DMS79 treated with DMSO at 0.1 percent for 48 hours (cell line): ENCODE data around the gene RAB24.
"Not testable (repeated sequence)": the region's sequence is repeated elsewhere in the genome, so short reads cannot be mapped to it uniquely, and the experiment has no call there.

Source experiments
- DNase-seq: peaks from one replicate; lab custom pipeline; 2025; lab: John Stamatoyannopoulos, UW

RAB24 gene

DNA sequence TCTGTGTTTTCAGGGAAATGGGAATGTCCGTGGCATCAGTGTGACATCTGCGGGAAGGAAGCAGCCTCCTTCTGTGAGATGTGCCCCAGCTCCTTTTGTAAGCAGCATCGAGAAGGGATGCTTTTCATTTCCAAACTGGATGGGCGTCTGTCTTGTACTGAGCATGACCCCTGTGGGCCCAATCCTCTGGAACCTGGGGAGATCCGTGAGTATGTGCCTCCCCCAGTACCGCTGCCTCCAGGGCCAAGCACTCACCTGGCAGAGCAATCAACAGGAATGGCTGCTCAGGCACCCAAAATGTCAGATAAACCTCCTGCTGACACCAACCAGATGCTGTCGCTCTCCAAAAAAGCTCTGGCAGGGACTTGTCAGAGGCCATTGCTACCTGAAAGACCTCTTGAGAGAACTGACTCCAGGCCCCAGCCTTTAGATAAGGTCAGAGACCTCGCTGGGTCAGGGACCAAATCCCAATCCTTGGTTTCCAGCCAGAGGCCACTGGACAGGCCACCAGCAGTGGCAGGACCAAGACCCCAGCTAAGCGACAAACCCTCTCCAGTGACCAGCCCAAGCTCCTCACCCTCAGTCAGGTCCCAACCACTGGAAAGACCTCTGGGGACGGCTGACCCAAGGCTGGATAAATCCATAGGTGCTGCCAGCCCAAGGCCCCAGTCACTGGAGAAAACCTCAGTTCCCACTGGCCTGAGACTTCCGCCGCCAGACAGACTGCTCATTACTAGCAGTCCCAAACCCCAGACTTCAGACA, 9.5 kb downstream of the RAB24 start:
- no peak for DNase-seq

DNA sequence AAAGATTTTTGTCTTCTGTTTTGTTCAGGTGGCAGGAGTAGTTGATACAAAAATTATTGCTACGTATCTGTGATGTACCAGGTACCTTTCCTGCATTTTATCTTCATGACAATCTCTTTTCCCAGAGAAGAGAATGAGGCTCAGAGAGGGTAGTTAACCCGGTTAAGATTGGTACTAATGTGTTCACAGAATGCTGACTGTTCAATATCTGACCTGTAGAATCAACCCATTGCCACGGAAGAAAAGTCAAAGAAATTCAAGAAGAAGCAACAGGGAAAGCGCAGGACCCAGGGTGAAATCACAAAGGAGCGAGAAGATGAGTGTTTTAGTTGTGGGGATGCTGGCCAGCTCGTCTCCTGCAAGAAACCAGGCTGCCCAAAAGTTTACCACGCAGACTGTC, 11.8 kb downstream of the RAB24 start:
- no peak for DNase-seq

GRCh38 chr5:177290816-177291596, 12.5 kb downstream of the RAB24 start:
- no peak for DNase-seq

- DNase-seq: no peak
Observed at GRCh38 chr5:177288191-177288590, 15.3 kb downstream of the RAB24 start.

DNA sequence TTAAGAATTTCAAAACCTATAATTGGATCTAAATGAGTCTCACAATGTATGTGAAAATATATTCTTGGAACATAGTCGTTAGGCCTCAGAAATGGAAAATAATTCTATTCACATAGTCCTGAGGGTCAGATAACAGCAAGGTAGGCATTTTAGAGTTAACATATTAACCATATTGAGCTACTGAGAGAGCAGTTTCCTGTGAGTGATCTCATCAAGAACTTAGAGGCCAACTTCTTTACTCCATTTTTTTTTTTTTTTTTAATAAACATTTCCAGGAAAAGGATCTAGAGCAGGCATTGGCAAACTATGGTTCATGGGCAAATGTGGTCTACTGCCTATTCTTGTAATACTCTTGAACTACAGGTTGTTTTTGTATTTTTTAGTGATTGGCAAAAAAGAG, 26.6 kb downstream of the RAB24 start:
- DNase-seq: no peak

DNA sequence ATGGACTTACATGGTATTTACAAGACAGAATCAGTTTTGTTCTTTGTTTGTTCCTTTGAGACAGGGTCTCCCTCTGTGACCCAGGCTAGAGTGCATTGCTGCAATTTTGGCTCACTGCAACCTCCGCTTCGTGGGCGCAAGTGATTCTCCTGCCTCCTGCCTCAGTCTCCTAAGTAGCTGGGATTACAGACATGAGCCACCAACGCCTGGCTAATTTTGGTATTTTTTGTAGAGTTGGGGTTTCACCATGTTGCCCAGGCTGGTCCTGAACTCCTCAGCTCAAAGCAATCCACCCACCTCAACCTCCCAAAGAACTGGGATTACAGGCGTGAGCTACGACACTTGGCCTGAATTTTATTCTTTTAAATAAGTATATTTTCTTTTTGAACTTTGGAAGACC, 27.6 kb downstream of the RAB24 start:
- no peak for DNase-seq

DNA sequence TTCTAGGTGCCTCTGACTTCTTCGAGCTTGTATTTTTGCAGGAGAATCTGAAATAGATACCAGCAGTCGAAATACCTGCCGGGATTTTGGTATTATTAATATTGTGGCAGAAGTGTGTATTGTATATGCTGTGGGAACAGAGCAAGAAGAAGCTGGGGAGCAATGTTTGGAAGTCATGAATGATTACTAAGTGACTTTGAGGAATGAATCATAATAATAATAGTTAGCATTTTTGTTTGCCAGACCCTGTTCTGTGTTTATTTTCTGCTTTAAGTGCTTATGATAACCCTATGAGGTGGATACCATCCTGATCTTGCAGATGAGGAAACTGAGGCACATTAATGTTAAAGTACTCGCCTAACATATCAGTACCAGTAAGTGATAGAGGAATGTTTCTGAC, 32.4 kb downstream of the RAB24 start:
- no peak for DNase-seq

GRCh38 chr5:177270653-177271052, 32.9 kb downstream of the RAB24 start:
- DNase-seq: no peak

GRCh38 chr5:177269976-177270375, 33.5 kb downstream of the RAB24 start:
- no peak for DNase-seq

GRCh38 chr5:177269232-177269895, 34.2 kb downstream of the RAB24 start:
- no peak for DNase-seq

DNA sequence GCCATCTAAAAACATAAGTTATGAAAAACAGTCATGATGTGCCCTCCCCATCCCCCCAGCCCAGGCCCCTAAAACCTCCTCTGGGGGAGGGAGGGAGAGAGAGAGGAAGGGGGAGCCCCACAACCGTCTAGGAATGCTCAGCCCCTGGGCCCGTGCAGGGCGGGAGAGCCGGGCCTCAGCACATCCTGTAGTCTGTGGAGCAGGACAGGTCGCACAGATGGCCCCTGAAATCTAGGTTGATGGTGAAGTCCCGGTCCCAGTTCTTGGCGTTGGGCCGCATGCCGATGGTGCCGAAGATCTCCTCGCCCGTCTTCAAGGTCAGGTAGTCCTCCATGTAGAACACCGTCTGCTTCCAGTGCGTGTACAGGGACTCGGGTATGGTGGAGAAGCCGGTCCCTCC, 38.1 kb downstream of the RAB24 start:
- DNase-seq: no peak

GRCh38 chr5:177264178-177264577, 39.3 kb downstream of the RAB24 start:
- no peak for DNase-seq

DNA sequence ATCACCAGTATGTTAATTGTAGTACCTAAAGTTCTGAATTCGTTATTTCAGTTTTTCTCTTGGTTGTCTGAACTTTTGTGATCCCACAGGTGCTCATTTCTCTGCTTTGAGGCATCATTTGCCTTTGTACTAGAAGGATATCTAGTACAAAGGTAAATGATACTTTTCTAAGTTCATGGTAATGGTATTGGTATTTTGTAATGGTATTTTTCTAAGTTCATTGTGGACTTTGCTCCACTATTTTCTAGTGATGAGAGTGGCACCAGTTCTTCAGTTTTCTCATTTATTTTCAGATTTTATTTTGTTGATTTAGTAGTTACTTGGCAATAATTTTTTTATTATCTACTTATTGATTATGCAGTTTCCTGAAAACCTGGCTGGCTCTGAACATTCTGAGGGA, 42.0 kb downstream of the RAB24 start:
- no peak for DNase-seq

DNA sequence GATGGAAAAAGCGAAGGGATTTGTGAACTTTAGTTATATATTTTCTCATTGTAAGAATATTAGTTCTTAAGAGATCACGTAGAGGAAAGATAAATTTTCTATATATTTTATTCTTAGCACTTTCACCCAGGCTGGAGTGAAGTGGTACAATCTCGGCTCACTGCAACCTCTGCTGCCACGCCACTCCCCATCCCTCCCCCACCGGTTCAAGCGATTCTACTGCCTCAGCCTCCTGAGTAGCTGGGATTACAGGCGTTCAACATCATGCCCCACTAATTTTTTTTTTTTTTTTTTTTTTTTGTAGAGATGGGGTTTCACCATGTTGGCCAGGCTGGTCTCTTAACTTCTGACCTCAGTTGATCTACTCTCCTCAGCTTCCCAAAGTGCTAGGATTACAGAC, 42.6 kb downstream of the RAB24 start:
- no peak for DNase-seq

DNA sequence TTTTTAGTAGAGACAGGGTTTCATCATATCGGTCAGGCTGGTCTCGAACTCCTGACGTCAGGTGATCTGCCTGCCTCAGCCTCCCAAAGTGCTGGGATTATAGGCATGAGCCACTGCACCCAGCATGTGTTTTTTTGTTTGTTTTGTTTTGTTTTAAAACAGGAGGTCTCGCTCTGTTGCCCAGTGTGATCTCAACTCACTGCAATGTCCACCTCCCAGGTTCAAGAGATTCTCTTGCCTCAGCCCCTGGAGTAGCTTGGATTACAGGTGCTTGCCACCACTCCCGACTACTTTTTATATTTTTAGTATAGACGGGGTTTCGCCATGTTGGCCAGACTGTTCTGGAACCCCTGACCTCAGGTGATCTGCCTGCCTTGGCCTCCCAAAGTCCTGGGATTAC, 44.8 kb downstream of the RAB24 start:
- not testable (repeated sequence) for DNase-seq

GRCh38 chr5:177256296-177256695, 47.2 kb downstream of the RAB24 start:
- DNase-seq: peak; percentile 0

DNA sequence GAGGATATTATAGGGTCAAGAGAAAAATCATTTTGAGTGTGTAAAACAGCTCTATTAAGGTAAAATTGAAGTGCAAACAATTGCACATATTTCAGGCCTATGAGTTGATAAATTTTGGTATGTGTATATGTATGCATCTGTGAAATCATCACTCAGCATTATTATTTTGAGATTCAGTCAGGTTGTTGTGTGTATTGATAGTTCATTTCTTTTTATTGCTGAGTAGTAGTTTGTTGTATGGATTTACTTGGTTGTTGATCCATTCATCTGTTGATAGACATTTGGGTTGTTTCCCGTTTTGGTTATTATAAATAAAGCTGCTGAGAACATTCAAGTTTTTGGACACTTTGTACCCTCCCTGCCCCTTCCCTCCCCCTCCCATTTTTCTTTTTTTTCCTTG, 50.3 kb downstream of the RAB24 start:
- no peak for DNase-seq
